WTC11 (cell line): ENCODE results near the gene TRPC1.

ENCODE experiments used
- ETV6 ChIP-seq: sonication (generic); formaldehyde crosslinking; IDR thresholded peaks from 2 replicates; pipeline ENCODE4 v1.8.1; 2022; ENCODE audit warnings: mild to moderate bottlenecking, missing genetic modification reagents
- JUN ChIP-seq: sonication (generic); formaldehyde crosslinking; IDR thresholded peaks from 2 replicates; pipeline ENCODE4 v1.8.0; 2023; ENCODE audit warnings: mild to moderate bottlenecking, missing genetic modification reagents
- RELA ChIP-seq: sonication (generic); formaldehyde crosslinking; IDR thresholded peaks from 2 replicates; pipeline ENCODE4 v1.8.1; 2022; ENCODE audit warnings: missing genetic modification reagents, mild to moderate bottlenecking, borderline replicate concordance
- SMAD4 ChIP-seq: sonication (generic); formaldehyde crosslinking; IDR thresholded peaks from 2 replicates; pipeline ENCODE4 v1.8.0; 2022; ENCODE audit warnings: mild to moderate bottlenecking, missing genetic modification reagents
- TP53 ChIP-seq: sonication (generic); formaldehyde crosslinking; IDR thresholded peaks from 2 replicates; pipeline ENCODE4 v1.8.1; 2023; ENCODE audit warnings: mild to moderate bottlenecking, missing genetic modification reagents
- TF ChIP-seq, protein P1 (sequence below): fragments of 200-600 bp; IDR thresholded peaks from 2 replicates; pipeline ENCODE4 v1.8.0; 2022; ENCODE audit warnings: antibody characterized with exemption
- TF ChIP-seq, protein P2 (sequence below): sonication (generic); formaldehyde crosslinking; IDR thresholded peaks from 2 replicates; pipeline ENCODE4 v1.8.1; 2022; ENCODE audit warnings: mild to moderate bottlenecking, missing genetic modification reagents, moderate library complexity, borderline replicate concordance
- TF ChIP-seq, protein P3 (sequence below): fragments of 250-450 bp; sonication (Bioruptor Pico); IDR thresholded peaks from 2 replicates; pipeline ENCODE4 v1.9.0; 2021; ENCODE audit warnings: moderate library complexity, mild to moderate bottlenecking, inconsistent platforms, borderline replicate concordance
- TF ChIP-seq, protein P4 (sequence below): fragments of 250-450 bp; sonication (Bioruptor Pico); conservative IDR thresholded peaks from 2 replicates; pipeline ENCODE4 v1.9.0; 2021; ENCODE audit warnings: mild to moderate bottlenecking

DNA sequence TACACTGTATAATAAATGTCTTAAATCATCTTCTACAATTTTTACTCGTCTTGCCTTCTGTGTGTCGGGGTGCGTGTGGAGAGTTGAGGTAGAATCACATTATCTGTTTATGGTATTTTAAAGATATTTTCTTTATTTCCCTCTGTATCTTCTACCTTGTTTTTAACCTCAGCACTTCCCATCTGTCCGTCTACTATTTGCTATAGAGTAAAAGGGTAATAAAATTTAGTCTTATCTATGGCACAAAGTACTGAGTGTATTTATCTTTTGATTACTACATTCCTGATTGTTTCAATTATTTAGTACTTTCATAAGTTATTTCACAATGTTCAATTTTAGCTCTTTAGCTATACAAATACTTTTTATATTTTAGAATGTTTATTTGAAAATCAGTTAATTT is 62.2 kb downstream of the TRPC1 start:
- TF ChIP-seq, protein P1, sequence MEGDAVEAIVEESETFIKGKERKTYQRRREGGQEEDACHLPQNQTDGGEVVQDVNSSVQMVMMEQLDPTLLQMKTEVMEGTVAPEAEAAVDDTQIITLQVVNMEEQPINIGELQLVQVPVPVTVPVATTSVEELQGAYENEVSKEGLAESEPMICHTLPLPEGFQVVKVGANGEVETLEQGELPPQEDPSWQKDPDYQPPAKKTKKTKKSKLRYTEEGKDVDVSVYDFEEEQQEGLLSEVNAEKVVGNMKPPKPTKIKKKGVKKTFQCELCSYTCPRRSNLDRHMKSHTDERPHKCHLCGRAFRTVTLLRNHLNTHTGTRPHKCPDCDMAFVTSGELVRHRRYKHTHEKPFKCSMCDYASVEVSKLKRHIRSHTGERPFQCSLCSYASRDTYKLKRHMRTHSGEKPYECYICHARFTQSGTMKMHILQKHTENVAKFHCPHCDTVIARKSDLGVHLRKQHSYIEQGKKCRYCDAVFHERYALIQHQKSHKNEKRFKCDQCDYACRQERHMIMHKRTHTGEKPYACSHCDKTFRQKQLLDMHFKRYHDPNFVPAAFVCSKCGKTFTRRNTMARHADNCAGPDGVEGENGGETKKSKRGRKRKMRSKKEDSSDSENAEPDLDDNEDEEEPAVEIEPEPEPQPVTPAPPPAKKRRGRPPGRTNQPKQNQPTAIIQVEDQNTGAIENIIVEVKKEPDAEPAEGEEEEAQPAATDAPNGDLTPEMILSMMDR, result no peak
- TF ChIP-seq, protein P2, sequence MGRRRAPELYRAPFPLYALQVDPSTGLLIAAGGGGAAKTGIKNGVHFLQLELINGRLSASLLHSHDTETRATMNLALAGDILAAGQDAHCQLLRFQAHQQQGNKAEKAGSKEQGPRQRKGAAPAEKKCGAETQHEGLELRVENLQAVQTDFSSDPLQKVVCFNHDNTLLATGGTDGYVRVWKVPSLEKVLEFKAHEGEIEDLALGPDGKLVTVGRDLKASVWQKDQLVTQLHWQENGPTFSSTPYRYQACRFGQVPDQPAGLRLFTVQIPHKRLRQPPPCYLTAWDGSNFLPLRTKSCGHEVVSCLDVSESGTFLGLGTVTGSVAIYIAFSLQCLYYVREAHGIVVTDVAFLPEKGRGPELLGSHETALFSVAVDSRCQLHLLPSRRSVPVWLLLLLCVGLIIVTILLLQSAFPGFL (CRISPR knock-in tag), result no peak
- no peak for TF ChIP-seq TP53 (CRISPR knock-in tag)
- no peak for TF ChIP-seq SMAD4 (CRISPR knock-in tag)
- TF ChIP-seq JUN (CRISPR knock-in tag), result no peak
- TF ChIP-seq ETV6 (CRISPR knock-in tag), result no peak
- TF ChIP-seq RELA, result no peak
- TF ChIP-seq, protein P3, sequence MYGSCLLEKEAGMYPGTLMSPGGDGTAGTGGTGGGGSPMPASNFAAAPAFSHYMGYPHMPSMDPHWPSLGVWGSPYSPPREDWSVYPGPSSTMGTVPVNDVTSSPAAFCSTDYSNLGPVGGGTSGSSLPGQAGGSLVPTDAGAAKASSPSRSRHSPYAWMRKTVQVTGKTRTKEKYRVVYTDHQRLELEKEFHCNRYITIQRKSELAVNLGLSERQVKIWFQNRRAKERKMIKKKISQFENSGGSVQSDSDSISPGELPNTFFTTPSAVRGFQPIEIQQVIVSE, result no peak
- TF ChIP-seq, protein P4, sequence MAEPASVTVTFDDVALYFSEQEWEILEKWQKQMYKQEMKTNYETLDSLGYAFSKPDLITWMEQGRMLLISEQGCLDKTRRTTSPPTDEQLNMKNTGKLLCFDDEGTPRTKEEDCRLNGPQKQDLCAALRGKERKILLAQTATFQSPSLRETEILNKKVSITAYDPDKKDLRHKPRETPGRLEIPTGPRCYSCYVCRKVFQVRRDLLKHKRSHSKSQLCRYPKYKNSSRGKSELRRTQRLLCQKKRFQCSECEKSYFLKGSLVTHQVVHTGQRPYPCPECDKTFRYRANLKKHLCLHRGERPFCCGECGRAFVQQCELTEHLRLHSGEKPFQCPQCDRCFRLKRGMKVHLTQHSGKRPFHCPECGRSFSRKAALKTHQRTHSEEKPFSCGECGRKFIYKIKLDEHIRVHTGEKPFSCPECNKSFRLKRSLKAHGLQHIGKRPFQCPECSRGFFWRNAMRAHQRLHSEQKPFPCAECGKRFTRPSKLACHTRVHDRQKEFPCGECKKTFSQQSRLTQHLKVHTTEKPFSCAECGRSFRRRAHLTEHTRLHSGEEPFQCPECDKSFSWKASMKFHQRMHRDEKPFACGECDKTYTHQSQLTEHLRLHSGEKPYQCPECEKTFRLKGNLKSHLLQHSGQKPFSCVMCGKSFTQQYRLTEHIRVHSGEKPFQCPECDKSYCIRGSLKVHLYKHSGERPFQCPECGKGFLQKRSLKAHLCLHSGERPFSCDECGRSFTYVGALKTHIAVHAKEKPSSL (CRISPR knock-in tag), result no peak
